ENCODE results near the gene TBC1D14. TPM values are rescaled to one million over a fixed set of nuclear protein-coding genes. Genes with fewer than 3 reads are reported as not detected.
A peak's percentile ranks its signal among the peaks of the same experiment; 100 is the strongest.

TBC1D14 gene
- 10 to 100 TPM; 35.9 to 76.1 (median 49.8) TPM for total RNA-seq

- 0 to 2% (median 0%) methylated on average over 2 to 20 of the region's 108 CpGs; no CpG with 5 or more reads in 2 of the 10 experiments for WGBS, 10 experiments
- Histone ChIP-seq H3K27ac (peak within 1 kb of the TSS; percentile 99), H3K4me3 (peak within 1 kb of the TSS; percentile 76 to 98 (median 98)), H3K4me1 (replicated peaks in 1 of 2) (peaks cover 11 to 17% of the 10 kb centered on the region in 2 donors)
- ATAC-seq (replicated peaks in 6 of 8), result peak; percentile 79 to 94 (median 92)
- in situ Hi-C loops (cut with MboI; ENCODE audit: low pct_unique_long_range_greater_than_20kb in 2 of 9, low sequenced_read_pairs in 9 of 9, unreplicated experiment in 9 of 9), result no loop called here
Observed at GRCh38 chr4:6909113-6909969, at the start of gene TBC1D14. TSS of gene TBC1D14 (plus strand) at chr4:6909826. CDS start at chr4:6923390, 13,564 bp downstream.

- in situ Hi-C loops (cut with MboI; ENCODE audit: low pct_unique_long_range_greater_than_20kb in 2 of 9, low sequenced_read_pairs in 9 of 9, unreplicated experiment in 9 of 9), result no loop called here
- Histone ChIP-seq H3K27ac (no peak overlapping the region), H3K4me1 (replicated peaks in 1 of 2) (no peaks in the 10 kb centered on the region), H3K4me3 (no peak overlapping the region)
- ATAC-seq (replicated peaks in 6 of 8), result no peak
- WGBS, 10 experiments, result 89 to 100% (median 97%) methylated on average over 2 to 8 of the region's 8 CpGs; no CpG with 5 or more reads in 1 of the 10 experiments
Observed at GRCh38 chr4:6868386-6868785, 41.2 kb upstream of the TBC1D14 start.

GRCh38 chr4:6869944-6870343 lies 39.7 kb upstream of the TBC1D14 start:
- WGBS, 10 experiments, result 17 to 100% (median 100%) methylated on average over 1 to 2 of the region's 2 CpGs; no CpG with 5 or more reads in 7 of the 10 experiments
- Histone ChIP-seq H3K4me3 (no peak overlapping the region), H3K4me1 (replicated peaks in 1 of 2) (no peaks in the 10 kb centered on the region), H3K27ac (no peak overlapping the region)
- ATAC-seq (replicated peaks in 6 of 8), result peak in 5 of 8 experiments; percentile 21 to 46 (median 39)
- in situ Hi-C loops (cut with MboI; ENCODE audit: low pct_unique_long_range_greater_than_20kb in 2 of 9, low sequenced_read_pairs in 9 of 9, unreplicated experiment in 9 of 9), result no loop called here

- ATAC-seq (replicated peaks in 6 of 8), result peak in 1 of 8 experiments; percentile 41
- in situ Hi-C loops (cut with MboI; ENCODE audit: low pct_unique_long_range_greater_than_20kb in 2 of 9, low sequenced_read_pairs in 9 of 9, unreplicated experiment in 9 of 9), result no loop called here
- no peak overlapping the region for H3K27ac ChIP-seq
Observed at GRCh38 chr4:6873291-6873690, 36.3 kb upstream of the TBC1D14 start.

GRCh38 chr4:6873792-6874461 lies 35.7 kb upstream of the TBC1D14 start:
- WGBS, 10 experiments, result 29 to 100% (median 80%) methylated on average over 1 of the region's 3 CpGs; no CpG with 5 or more reads in 7 of the 10 experiments
- Histone ChIP-seq H3K27ac (no peak overlapping the region), H3K4me3 (no peak overlapping the region), H3K4me1 (replicated peaks in 1 of 2) (no peaks in the 10 kb centered on the region)
- in situ Hi-C loops (cut with MboI; ENCODE audit: low pct_unique_long_range_greater_than_20kb in 2 of 9, low sequenced_read_pairs in 9 of 9, unreplicated experiment in 9 of 9), result no loop called here
- peak in 7 of 8 experiments; percentile 37 to 76 (median 61) for ATAC-seq (replicated peaks in 6 of 8)

More at GRCh38 chr4:6873291-6873690, 36.3 kb upstream of the TBC1D14 start:
- Histone ChIP-seq H3K4me1 (replicated peaks in 1 of 2) (no peaks in the 10 kb centered on the region), H3K4me3 (no peak overlapping the region)

GRCh38 chr4:6874981-6875380 lies 34.6 kb upstream of the TBC1D14 start:
- 80 to 90% (median 80%) methylated on average over 1 to 2 of the region's 4 CpGs; no CpG with 5 or more reads in 7 of the 10 experiments for WGBS, 10 experiments
- ATAC-seq (replicated peaks in 6 of 8), result no peak
- no peak overlapping the region for H3K27ac ChIP-seq
- in situ Hi-C loops (cut with MboI; ENCODE audit: low pct_unique_long_range_greater_than_20kb in 2 of 9, low sequenced_read_pairs in 9 of 9, unreplicated experiment in 9 of 9), result loop anchor here in 4 of 9 experiments (25.0 kb wide), 1 partner anchor 163 kb away; the partner anchor contains the start of genes BLOC1S4 (in 4 of the 4) and MRFAP1L1 (in 4 of the 4)
- H3K4me1 ChIP-seq (replicated peaks in 1 of 2), result no peaks in the 10 kb centered on the region
- no peak overlapping the region for H3K4me3 ChIP-seq

- no peak overlapping the region for H3K27ac ChIP-seq
- in situ Hi-C loops (cut with MboI; ENCODE audit: low pct_unique_long_range_greater_than_20kb in 2 of 9, low sequenced_read_pairs in 9 of 9, unreplicated experiment in 9 of 9), result loop anchor here in 4 of 9 experiments (25.0 kb wide), 1 partner anchor 163 kb away; the partner anchor contains the start of genes BLOC1S4 (in 4 of the 4) and MRFAP1L1 (in 4 of the 4)
- 47 to 88% (median 80%) methylated on average over 1 to 3 of the region's 4 CpGs; no CpG with 5 or more reads in 5 of the 10 experiments for WGBS, 10 experiments
- no peak for ATAC-seq (replicated peaks in 6 of 8)
- H3K4me1 ChIP-seq (replicated peaks in 1 of 2), result no peaks in the 10 kb centered on the region
- H3K4me3 ChIP-seq, result no peak overlapping the region
Observed at GRCh38 chr4:6875431-6875831, 34.2 kb upstream of the TBC1D14 start.

GRCh38 chr4:6876440-6876839 lies 33.2 kb upstream of the TBC1D14 start:
- Histone ChIP-seq H3K4me3 (no peak overlapping the region), H3K27ac (no peak overlapping the region), H3K4me1 (replicated peaks in 1 of 2) (no peaks in the 10 kb centered on the region)
- WGBS, 10 experiments, result 13 to 100% (median 81%) methylated on average over 1 to 5 of the region's 5 CpGs; no CpG with 5 or more reads in 2 of the 10 experiments
- peak in 1 of 8 experiments; percentile 8 for ATAC-seq (replicated peaks in 6 of 8)
- in situ Hi-C loops (cut with MboI; ENCODE audit: low pct_unique_long_range_greater_than_20kb in 2 of 9, low sequenced_read_pairs in 9 of 9, unreplicated experiment in 9 of 9), result loop anchor here in 4 of 9 experiments (25.0 kb wide), 1 partner anchor 164 kb away; the partner anchor contains the start of genes BLOC1S4 (in 4 of the 4) and MRFAP1L1 (in 4 of the 4)

- Histone ChIP-seq H3K4me3 (no peak overlapping the region), H3K27ac (no peak overlapping the region), H3K4me1 (replicated peaks in 1 of 2) (no peaks in the 10 kb centered on the region)
- in situ Hi-C loops (cut with MboI; ENCODE audit: low pct_unique_long_range_greater_than_20kb in 2 of 9, low sequenced_read_pairs in 9 of 9, unreplicated experiment in 9 of 9), result loop anchor here in 4 of 9 experiments (25.0 kb wide), 1 partner anchor 165 kb away; the partner anchor contains the start of genes BLOC1S4 (in 4 of the 4) and MRFAP1L1 (in 4 of the 4)
- WGBS, 10 experiments, result 20 to 100% (median 98%) methylated on average over 1 to 14 of the region's 14 CpGs; no CpG with 5 or more reads in 1 of the 10 experiments
- ATAC-seq (replicated peaks in 6 of 8), result peak in 3 of 8 experiments; percentile 12 to 58 (median 31)
Observed at GRCh38 chr4:6877067-6877466, 32.6 kb upstream of the TBC1D14 start.

- H3K27ac ChIP-seq, result no peak overlapping the region
- H3K4me3 ChIP-seq, result no peak overlapping the region
- in situ Hi-C loops (cut with MboI; ENCODE audit: low pct_unique_long_range_greater_than_20kb in 2 of 9, low sequenced_read_pairs in 9 of 9, unreplicated experiment in 9 of 9), result loop anchor here in 4 of 9 experiments (25.0 kb wide), 1 partner anchor 166 kb away; the partner anchor contains the start of genes BLOC1S4 (in 4 of the 4) and MRFAP1L1 (in 4 of the 4)
- no peak for ATAC-seq (replicated peaks in 6 of 8)
- WGBS, 10 experiments, result 89 to 100% (median 96%) methylated on average over 1 to 8 of the region's 11 CpGs; no CpG with 5 or more reads in 4 of the 10 experiments
- no peaks in the 10 kb centered on the region for H3K4me1 ChIP-seq (replicated peaks in 1 of 2)
Observed at GRCh38 chr4:6878451-6879059, 31.1 kb upstream of the TBC1D14 start.

- Histone ChIP-seq H3K4me3 (no peak overlapping the region), H3K27ac (no peak overlapping the region), H3K4me1 (replicated peaks in 1 of 2) (no peaks in the 10 kb centered on the region)
- no peak for ATAC-seq (replicated peaks in 6 of 8)
- in situ Hi-C loops (cut with MboI; ENCODE audit: low pct_unique_long_range_greater_than_20kb in 2 of 9, low sequenced_read_pairs in 9 of 9, unreplicated experiment in 9 of 9), result loop anchor here in 4 of 9 experiments (25.0 kb wide), 1 partner anchor 168 kb away; the partner anchor contains the start of genes BLOC1S4 (in 4 of the 4) and MRFAP1L1 (in 4 of the 4)
- WGBS, 10 experiments, result 85 to 100% (median 93%) methylated on average over 3 to 7 of the region's 7 CpGs; no CpG with 5 or more reads in 2 of the 10 experiments
Observed at GRCh38 chr4:6880691-6881090, 28.9 kb upstream of the TBC1D14 start.

- no peak for ATAC-seq (replicated peaks in 6 of 8)
- H3K4me3 ChIP-seq, result no peak overlapping the region
- in situ Hi-C loops (cut with MboI; ENCODE audit: low pct_unique_long_range_greater_than_20kb in 2 of 9, low sequenced_read_pairs in 9 of 9, unreplicated experiment in 9 of 9), result loop anchor here in 4 of 9 experiments (25.0 kb wide), 1 partner anchor 170 kb away; the partner anchor contains the start of genes BLOC1S4 (in 4 of the 4) and MRFAP1L1 (in 4 of the 4)
- H3K4me1 ChIP-seq (replicated peaks in 1 of 2), result no peaks in the 10 kb centered on the region
- H3K27ac ChIP-seq, result no peak overlapping the region
- 93 to 100% (median 100%) methylated on average over 1 to 9 of the region's 16 CpGs; no CpG with 5 or more reads in 3 of the 10 experiments for WGBS, 10 experiments
Observed at GRCh38 chr4:6881908-6882307, 27.7 kb upstream of the TBC1D14 start.
